T-helper 9 cell (primary cell): ENCODE results near the gene CHCHD1.
"Not testable (repeated sequence)": the region's sequence is repeated elsewhere in the genome, so short reads cannot be mapped to it uniquely, and the experiment has no call there.

ENCODE experiments used
- DNase-seq: peaks from one replicate; pipeline ENCODE4 v3.0.0-alpha.2; 2020

CHCHD1 gene

GRCh38 chr10:73795491-73795890, 13.6 kb downstream of the CHCHD1 start:
- not testable (repeated sequence) for DNase-seq

DNA sequence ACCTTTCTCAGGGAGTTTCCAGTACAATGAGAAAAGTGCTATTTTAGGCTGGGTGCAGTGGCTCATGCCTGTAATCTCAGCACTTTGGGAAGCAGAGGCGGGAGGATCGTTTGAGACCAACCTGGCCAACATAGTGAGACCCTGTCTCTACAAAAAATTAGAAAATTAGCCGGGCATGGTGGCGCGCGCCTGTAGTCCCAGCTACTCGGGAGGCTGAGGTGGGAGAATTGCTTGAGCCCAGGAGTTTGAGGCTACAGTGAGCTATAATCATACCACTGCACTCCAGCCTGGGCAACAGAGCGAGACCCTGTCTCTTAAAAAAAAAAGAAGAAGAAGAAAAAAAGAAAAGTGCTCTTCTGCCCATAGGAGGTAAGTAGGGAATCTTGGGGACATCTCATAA, 14.2 kb downstream of the CHCHD1 start:
- not testable (repeated sequence) for DNase-seq

- DNase-seq, result no peak
Measured at GRCh38 chr10:73796766-73797165, 14.9 kb downstream of the CHCHD1 start.

GRCh38 chr10:73797324-73798025, 15.6 kb downstream of the CHCHD1 start:
- no peak for DNase-seq

GRCh38 chr10:73798087-73798486, 16.2 kb downstream of the CHCHD1 start:
- no peak for DNase-seq

DNA sequence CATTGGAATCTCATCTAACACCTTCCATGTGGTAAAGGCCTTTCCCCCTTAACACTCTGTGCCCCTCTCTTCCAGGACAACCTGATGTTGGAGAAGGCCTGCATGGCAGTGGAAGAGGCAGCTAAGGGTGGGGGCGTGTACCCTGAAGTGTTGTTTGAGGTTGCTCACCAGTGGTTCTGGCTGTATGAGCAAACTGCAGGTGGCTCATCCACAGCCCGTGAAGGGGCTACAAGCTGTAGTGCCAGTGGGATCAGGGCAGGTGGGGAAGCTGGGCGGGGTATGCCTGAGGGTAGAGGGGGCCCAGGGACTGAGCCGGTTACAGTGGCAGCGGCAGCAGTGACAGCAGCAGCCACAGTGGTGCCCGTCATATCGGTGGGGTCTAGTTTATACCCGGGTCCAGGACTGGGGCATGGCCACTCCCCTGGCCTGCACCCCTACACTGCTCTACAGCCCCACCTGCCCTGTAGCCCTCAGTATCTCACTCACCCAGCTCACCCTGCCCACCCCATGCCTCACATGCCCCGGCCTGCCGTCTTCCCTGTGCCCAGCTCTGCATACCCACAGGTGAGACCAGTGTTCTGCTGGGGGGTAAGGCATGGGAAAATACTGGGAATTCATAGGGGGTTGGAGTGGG, 17.2 kb downstream of the CHCHD1 start:
- DNase-seq, result no peak

- DNase-seq, result no peak
Measured at GRCh38 chr10:73799899-73800559, 18.2 kb downstream of the CHCHD1 start.

- DNase-seq, result no peak
Measured at GRCh38 chr10:73800560-73801252, 18.9 kb downstream of the CHCHD1 start.

DNA sequence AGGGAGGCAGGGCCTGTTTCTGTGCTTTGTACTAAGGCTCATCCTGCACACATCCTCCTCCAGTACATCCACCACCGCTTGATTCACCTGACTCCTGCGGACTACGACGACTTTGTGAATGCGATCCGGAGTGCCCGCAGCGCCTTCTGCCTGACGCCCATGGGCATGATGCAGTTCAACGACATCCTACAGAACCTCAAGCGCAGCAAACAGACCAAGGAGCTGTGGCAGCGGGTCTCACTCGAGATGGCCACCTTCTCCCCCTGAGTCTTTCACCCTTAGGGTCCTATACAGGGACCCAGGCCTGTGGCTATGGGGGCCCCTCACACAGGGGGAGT, 19.4 kb downstream of the CHCHD1 start:
- no peak for DNase-seq

DNA sequence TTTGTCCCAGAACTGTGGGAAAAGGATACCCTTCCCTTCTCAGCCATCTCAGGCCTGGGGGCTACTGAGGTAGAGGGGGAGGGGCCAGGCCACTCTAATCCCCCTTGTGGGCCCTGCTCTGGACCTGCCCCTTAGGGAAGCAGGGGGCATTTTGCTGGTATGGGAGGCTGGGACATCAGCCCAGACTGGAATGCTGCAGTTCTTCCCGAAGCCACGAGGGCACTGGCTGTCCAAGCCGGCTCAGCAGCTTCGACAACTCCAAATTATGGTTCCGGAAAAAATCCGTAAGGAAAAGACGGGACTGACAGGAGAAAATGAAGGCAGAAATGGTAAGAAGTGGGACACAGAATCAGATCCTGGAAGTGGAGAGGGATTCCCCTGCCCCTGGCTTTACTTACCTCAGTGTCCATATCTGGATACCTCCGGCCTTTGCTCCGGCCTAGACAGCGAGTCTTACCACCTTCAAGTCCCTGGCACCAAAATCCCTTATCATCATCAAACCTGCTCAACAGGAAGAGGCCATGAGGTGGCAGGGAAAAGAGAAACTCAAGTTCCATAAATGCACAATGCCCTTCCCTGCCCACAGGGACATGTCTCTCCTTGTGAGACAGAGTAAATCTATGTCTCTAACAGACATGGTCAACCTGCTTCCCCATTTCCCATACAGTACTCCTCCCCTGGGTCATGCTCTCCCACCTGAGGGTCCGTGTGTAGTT, 20.6 kb downstream of the CHCHD1 start:
- no peak for DNase-seq

GRCh38 chr10:73803680-73804286, 21.9 kb downstream of the CHCHD1 start:
- no peak for DNase-seq

DNA sequence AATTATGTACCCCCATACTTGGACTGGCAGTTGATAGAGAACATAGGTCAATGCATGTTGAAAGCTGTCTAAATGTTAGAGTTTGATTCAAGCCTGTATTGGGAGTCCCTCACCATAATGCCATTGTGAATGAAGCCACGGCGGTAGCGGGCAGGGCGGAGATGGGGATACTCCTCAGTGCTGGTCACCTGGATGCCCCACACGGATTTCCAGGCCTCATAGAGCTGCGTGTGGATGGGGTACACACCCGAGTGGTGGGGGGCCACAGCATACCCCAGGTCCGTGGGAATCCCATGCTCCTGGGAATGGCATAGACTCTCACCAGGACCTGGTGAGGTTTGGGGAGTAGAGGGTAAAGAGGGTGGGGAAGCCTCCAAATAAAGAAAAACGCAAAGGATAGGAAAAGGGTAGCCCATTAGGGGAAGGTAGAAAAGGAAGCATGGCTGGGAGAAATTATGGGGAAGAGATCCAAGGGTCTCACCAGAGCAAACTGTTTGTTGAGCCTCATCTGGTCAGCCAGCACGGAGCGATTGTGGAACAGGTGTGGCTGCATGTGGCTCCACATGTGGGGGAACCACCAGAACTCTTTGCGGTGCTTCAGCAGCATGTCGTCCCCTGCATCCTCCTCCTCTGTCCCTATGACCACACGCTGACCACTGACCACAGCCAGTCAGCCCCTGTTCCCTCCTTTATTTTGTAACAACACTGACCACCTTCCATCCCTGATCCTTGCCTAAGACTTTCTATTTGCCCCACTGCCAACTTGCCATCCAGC, 24.5 kb downstream of the CHCHD1 start:
- DNase-seq, result no peak

DNA sequence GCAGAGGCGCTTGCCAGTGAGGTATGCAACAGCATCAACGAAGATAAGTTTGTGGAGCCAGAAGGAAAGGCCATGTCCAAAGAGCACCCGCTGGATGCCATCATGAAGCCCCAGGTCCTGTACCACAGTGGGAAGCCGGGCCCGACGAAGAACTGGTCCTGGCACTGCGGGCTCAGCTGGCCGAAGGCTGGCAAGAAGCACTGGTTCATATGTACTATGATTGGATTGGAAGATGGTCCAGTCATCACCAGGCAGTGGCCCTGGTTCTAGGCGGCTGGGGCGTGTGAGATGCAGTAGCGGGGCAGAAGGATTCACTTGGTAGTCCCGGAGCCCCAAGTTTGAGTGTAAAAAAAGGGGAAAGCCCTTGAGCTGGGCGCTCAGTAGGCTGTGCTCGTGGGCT, 25.6 kb downstream of the CHCHD1 start:
- no peak for DNase-seq

DNA sequence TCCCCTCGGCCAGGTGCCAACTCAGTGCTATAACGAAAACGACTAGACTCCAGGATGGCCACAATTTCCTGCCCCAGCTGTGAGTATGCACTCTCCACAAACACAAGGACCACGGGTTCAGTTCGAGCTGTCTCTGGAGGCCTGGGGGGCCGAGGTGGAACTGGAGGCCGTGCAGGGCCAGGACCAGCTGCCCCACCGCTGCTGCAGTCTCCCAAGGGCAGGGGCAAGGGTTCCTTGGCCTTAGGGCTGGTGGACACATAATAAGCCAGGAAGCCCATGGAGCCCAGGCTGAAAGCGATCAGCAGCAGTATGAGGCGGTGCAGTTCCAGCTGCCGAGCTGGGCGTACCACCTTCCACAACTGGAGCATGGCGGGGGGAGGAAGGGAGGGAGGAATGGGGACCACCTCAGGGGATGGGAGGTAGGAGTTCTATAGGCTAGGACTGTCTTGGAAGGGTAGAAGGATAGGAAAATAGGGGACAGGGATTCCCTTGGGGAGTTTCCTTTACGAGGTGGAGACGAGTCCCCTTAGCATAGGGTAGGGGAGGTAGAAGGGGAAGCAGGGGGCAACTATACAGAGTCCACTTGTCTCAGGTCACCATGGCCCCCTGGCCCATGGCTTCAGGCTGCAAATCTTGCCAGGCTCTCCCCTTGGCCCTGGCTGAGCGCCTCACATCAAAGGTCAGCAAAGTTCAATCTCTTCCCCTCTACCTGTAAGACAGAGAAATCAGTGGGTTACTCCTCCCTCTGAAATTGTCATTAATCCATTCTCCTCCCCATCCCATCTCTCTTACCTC, 26.4 kb downstream of the CHCHD1 start:
- no peak for DNase-seq

DNA sequence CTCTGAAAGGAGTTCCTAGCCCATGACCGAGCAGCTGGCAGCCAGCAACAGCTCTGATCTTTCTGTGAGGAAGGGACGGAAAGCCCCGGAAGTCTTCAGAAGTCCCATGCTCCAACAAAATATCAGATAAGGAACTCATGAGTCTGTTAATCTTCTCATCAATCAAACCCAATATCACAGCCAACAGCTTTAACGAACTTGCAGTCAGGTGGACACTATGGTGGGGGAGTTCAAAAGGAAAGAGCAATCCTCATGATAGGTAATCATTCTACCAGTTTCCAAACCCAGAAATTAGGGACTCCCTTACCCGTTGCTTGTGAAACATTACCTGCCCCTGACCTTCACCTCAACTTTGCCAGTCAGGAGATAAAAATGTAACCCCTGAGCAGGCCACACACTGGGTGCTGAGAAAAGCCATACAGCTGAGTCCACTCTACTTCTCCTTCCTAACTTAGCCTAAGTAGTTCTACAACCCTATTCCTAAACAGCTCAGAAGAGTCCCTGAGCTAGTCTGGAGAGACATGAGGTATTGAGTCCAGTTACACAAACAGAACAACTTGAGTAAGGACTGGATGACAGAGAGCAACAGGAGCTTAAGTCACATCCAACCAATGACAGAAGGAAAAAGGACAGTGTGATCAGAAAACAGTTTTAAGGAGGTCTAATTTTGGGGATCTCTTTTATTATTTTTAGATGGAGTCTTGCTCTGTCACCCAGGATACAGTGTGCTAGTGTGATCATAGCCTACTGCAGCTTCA, 27.4 kb downstream of the CHCHD1 start:
- DNase-seq, result no peak

DNA sequence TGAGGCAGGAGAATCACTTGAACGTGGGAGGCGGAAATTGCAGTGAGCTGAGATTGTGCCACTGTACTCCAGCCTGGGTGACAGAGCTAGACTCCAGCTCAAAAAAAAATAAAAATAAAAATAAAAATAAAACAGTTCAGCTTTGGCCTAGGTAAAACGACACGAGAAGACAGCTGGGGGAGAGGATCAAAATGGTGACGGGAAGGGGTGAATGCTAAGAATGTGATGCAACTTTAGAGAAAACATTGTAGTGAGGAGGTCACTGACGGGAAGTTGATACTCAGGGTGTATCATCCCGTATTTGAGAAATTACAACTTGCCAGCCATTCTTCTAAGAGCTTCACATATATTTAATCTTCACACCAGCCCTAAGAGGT, 28.5 kb downstream of the CHCHD1 start:
- DNase-seq, result no peak

GRCh38 chr10:73810735-73811465, 29.1 kb downstream of the CHCHD1 start:
- peak; percentile 51 for DNase-seq

DNA sequence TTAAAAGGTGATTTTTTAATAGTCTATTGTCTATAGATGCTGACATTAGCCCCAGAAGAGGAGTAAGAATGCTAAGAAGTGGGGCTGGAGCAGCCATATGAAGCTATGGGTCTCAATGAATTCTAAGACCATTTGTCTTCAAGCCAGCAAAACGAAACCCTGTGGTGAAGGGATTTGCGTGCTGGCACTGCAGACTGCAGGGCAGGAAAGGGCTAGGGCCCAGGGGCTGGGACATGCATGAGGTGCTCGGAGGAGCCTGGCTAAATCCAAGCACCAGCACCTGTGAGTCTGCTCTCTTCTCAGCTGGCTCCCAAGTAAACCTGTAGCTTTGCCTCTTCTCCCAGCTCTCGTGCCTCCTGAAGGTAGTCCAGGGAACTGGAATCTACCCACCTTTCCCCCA, 30.8 kb downstream of the CHCHD1 start:
- no peak for DNase-seq

- no peak for DNase-seq
Measured at GRCh38 chr10:73813333-73813732, 31.5 kb downstream of the CHCHD1 start.
